ENCODE data around the gene CAPN2.

Gene CAPN2

GRCh38 chr1:223711173-223711572 lies 1.2 kb upstream of the CAPN2 start:
- TF ChIP-seq ZNF600 (tag by site-specific recombination; IDR thresholded peaks at IDR 0.05) (peak; percentile 97), ZBTB48 (tag by site-specific recombination; IDR thresholded peaks at IDR 0.05) (no peak), ZNF274 (IDR thresholded peaks at IDR 0.05; ENCODE audit: low read length) (no peak), ZNF274 (tag by site-specific recombination; IDR thresholded peaks at IDR 0.05; ENCODE audit: borderline replicate concordance) (no peak), ZNF561 (tag by site-specific recombination; IDR thresholded peaks at IDR 0.05; ENCODE audit: borderline replicate concordance) (0 out of 2 replicates have a peak, but pooled peaks have one; percentile 25), ZNF354C (tag by site-specific recombination; IDR thresholded peaks at IDR 0.05; ENCODE audit: borderline replicate concordance, low read depth) (no peak), ZNF248 (tag by site-specific recombination; IDR thresholded peaks at IDR 0.05) (no peak), IKZF3 (tag by site-specific recombination; IDR thresholded peaks at IDR 0.05) (0 out of 2 replicates have a peak, but pooled peaks have one; percentile 39), ZNF404 (tag by site-specific recombination; IDR thresholded peaks at IDR 0.05) (no peak), OSR2 (tag by site-specific recombination; IDR thresholded peaks at IDR 0.05) (peak; percentile 75), GLIS1 (tag by site-specific recombination; IDR thresholded peaks at IDR 0.05) (peak; percentile 36)
- TF ChIP-seq, protein P1, sequence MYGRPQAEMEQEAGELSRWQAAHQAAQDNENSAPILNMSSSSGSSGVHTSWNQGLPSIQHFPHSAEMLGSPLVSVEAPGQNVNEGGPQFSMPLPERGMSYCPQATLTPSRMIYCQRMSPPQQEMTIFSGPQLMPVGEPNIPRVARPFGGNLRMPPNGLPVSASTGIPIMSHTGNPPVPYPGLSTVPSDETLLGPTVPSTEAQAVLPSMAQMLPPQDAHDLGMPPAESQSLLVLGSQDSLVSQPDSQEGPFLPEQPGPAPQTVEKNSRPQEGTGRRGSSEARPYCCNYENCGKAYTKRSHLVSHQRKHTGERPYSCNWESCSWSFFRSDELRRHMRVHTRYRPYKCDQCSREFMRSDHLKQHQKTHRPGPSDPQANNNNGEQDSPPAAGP (tag by site-specific recombination; IDR thresholded peaks at IDR 0.05), result 0 out of 2 replicates have a peak, but pooled peaks have one; percentile 11
- TF ChIP-seq, protein P2, sequence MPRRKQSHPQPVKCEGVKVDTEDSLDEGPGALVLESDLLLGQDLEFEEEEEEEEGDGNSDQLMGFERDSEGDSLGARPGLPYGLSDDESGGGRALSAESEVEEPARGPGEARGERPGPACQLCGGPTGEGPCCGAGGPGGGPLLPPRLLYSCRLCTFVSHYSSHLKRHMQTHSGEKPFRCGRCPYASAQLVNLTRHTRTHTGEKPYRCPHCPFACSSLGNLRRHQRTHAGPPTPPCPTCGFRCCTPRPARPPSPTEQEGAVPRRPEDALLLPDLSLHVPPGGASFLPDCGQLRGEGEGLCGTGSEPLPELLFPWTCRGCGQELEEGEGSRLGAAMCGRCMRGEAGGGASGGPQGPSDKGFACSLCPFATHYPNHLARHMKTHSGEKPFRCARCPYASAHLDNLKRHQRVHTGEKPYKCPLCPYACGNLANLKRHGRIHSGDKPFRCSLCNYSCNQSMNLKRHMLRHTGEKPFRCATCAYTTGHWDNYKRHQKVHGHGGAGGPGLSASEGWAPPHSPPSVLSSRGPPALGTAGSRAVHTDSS (tag by site-specific recombination; IDR thresholded peaks at IDR 0.05), result 0 out of 2 replicates have a peak, but pooled peaks have one; percentile 45
- TF ChIP-seq, protein P3, sequence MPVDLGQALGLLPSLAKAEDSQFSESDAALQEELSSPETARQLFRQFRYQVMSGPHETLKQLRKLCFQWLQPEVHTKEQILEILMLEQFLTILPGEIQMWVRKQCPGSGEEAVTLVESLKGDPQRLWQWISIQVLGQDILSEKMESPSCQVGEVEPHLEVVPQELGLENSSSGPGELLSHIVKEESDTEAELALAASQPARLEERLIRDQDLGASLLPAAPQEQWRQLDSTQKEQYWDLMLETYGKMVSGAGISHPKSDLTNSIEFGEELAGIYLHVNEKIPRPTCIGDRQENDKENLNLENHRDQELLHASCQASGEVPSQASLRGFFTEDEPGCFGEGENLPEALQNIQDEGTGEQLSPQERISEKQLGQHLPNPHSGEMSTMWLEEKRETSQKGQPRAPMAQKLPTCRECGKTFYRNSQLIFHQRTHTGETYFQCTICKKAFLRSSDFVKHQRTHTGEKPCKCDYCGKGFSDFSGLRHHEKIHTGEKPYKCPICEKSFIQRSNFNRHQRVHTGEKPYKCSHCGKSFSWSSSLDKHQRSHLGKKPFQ (tag by site-specific recombination; IDR thresholded peaks at IDR 0.05), result peak; percentile 85
- Histone ChIP-seq H3K9me3 (ENCODE audit: control insufficient read depth, insufficient read depth, low read depth, low read length) (no peaks in the 10 kb centered on the region), H3K4me1 (ENCODE audit: control insufficient read depth, insufficient read depth, low read length) (peaks cover 58% of the 10 kb centered on the region), H3K27ac (ENCODE audit: extremely low read depth, low read depth, low read length) (peak overlapping the region; percentile 52), H3K4me3 (ENCODE audit: low read depth, low read length) (no peak overlapping the region), H3K36me3 (ENCODE audit: control insufficient read depth in 2 of 2, insufficient read depth in 1 of 2, low read length in 2 of 2) (no peaks in the 10 kb centered on the region)
- CTCF ChIA-PET, result interaction anchor here (0.5 to 3.2 kb wide), 12 partner anchors 9 to 403 kb away, joined by 3 to 19 read pairs (median 4); no protein-coding TSS in a partner anchor
- POLR2A ChIA-PET, result no interaction called here

DNA sequence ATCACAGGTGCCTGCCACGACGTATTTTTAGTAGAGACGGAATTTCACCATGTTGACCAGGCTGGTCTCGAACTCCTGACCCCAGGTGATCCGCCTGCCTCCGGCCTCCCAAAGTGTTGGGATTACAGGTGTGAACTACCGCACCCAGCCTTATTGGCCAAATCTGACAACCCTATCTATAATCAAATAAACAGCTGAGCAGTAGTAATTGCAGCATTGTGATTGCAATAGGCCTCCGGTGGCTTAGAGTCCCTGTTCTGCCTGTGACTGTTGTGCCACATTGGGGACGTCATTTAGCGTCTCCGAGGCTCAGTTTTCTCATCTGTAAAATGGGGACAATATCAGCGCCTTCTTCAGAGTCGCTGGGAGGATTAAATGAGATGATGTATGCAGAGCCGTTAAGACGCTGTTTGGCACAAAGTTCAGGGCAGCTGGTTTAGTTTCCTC lies 569 bp upstream of the CAPN2 start:
- H3K9me3 ChIP-seq (ENCODE audit: control insufficient read depth, insufficient read depth, low read depth, low read length), result no peaks in the 10 kb centered on the region
- ChIA-PET CTCF (interaction anchor here (0.5 to 3.2 kb wide), 16 partner anchors 9 to 403 kb away, joined by 3 to 19 read pairs (median 4); no protein-coding TSS in a partner anchor), POLR2A (interaction anchor here (0.9 to 1.0 kb wide), 2 partner anchors 11 to 885 kb away, joined by 3 to 4 read pairs; no protein-coding TSS in a partner anchor)
- H3K27ac ChIP-seq (ENCODE audit: extremely low read depth, low read depth, low read length), result peak overlapping the region; percentile 95
- H3K4me3 ChIP-seq (ENCODE audit: low read depth, low read length), result peak overlapping the region; percentile 86
- H3K4me1 ChIP-seq (ENCODE audit: control insufficient read depth, insufficient read depth, low read length), result peaks cover 52% of the 10 kb centered on the region
- H3K36me3 ChIP-seq (ENCODE audit: control insufficient read depth in 2 of 2, insufficient read depth in 1 of 2, low read length in 2 of 2), result peaks cover 0 to 2% of the 10 kb centered on the region in 2 experiments; a peak in 1 of 3 replicates
- no peak for TF ChIP-seq PRDM6 (tag by site-specific recombination; IDR thresholded peaks at IDR 0.05)
- TF ChIP-seq REST (tag by site-specific recombination; IDR thresholded peaks at IDR 0.05), result no peak
- TF ChIP-seq, protein P4, sequence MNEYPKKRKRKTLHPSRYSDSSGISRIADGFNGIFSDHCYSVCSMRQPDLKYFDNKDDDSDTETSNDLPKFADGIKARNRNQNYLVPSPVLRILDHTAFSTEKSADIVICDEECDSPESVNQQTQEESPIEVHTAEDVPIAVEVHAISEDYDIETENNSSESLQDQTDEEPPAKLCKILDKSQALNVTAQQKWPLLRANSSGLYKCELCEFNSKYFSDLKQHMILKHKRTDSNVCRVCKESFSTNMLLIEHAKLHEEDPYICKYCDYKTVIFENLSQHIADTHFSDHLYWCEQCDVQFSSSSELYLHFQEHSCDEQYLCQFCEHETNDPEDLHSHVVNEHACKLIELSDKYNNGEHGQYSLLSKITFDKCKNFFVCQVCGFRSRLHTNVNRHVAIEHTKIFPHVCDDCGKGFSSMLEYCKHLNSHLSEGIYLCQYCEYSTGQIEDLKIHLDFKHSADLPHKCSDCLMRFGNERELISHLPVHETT (tag by site-specific recombination; IDR thresholded peaks at IDR 0.05), result peak; percentile 92
- peak; percentile 25; the same call in 1 of the 2 replicates for TF ChIP-seq ZEB2 (tag by site-specific recombination; IDR thresholded peaks at IDR 0.05)
- 0 out of 2 replicates have a peak, but pooled peaks have one; percentile 9 for TF ChIP-seq ZNF488 (tag by site-specific recombination; IDR thresholded peaks at IDR 0.05)
- TF ChIP-seq ZNF423 (tag by site-specific recombination; IDR thresholded peaks at IDR 0.05), result 0 out of 2 replicates have a peak, but pooled peaks have one; percentile 3
- TF ChIP-seq ZNF133 (tag by site-specific recombination; IDR thresholded peaks at IDR 0.05), result no peak
- TF ChIP-seq ZNF514 (tag by site-specific recombination; IDR thresholded peaks at IDR 0.05), result no peak

Data from HEK293 (cell line).